ENCODE results near the gene TMCO1.

DNA sequence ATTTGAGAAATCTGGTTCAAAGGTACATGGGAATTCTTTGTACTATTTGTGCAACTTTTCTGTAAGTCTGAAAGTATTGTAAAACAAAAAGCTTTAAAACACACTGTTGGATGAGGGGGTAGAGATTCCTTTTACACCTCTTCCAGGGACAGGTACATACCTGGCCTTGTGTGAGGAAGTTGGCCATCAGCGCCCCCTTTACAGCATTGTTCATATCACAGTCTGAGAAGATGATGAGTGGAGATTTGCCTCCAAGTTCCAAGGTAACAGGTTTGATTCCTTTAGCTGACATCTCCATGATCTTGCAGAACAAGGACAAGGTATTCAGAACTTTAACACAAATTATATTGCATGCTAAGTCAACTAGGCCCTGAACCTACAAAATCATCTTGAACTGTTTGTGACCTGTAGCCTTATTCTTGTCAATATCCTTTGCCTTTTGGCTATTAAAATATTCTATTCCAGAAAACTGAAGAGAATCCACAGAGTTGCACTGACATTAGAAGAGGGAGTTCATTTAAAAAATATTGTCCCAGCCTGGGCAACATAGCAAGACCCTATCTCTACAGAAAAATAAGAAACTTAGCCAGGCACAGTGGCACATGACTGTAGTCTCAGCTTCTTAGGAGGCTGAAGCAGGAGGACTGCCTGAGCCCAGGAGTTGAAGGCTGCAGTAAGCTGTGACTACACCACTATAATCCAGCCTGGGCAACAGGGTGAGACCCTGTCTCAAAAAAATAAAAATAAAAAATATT, 89.2 kb downstream of the TMCO1 start:
- TF ChIP-seq, protein P1, sequence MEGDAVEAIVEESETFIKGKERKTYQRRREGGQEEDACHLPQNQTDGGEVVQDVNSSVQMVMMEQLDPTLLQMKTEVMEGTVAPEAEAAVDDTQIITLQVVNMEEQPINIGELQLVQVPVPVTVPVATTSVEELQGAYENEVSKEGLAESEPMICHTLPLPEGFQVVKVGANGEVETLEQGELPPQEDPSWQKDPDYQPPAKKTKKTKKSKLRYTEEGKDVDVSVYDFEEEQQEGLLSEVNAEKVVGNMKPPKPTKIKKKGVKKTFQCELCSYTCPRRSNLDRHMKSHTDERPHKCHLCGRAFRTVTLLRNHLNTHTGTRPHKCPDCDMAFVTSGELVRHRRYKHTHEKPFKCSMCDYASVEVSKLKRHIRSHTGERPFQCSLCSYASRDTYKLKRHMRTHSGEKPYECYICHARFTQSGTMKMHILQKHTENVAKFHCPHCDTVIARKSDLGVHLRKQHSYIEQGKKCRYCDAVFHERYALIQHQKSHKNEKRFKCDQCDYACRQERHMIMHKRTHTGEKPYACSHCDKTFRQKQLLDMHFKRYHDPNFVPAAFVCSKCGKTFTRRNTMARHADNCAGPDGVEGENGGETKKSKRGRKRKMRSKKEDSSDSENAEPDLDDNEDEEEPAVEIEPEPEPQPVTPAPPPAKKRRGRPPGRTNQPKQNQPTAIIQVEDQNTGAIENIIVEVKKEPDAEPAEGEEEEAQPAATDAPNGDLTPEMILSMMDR (conservative IDR thresholded peaks at IDR 0.05; ENCODE audit: low read depth, low read length) = peak; percentile 57
- TF ChIP-seq EZH2 (IDR thresholded peaks at IDR 0.05; ENCODE audit: low read length, unreplicated experiment) = no peak

Measured in PC-3 (cell line).